ENCODE measurements around the gene MSRB1.
"Not testable (repeated sequence)": the region's sequence is repeated elsewhere in the genome, so short reads cannot be mapped to it uniquely, and the experiment has no call there.

The MSRB1 gene

GRCh38 chr16:1941162-1942046 lies 1.6 kb downstream of the MSRB1 start:
- Histone ChIP-seq H3K4me1 (ENCODE audit: insufficient read depth, low read length) (peaks cover 14% of the 10 kb centered on the region), H3K27me3 (ENCODE audit: control insufficient read depth in 1 of 2, insufficient read depth in 2 of 2, low read length in 2 of 2) (no peaks in the 10 kb centered on the region), H3K27ac (ENCODE audit: low read depth, low read length) (peak overlapping the region; percentile 39), H3K9me3 (ENCODE audit: low read length) (no peaks in the 10 kb centered on the region), H3K9ac (ENCODE audit: low read length) (no peak overlapping the region), H3K36me3 (ENCODE audit: insufficient read depth, low read length) (peaks cover 23% of the 10 kb centered on the region), H3K4me3 (ENCODE audit: low read depth in 1 of 2, low read length in 2 of 2) (peak overlapping the region in 1 of 2 donors; percentile 95)

GRCh38 chr16:1940273-1941161 lies 2.5 kb downstream of the MSRB1 start:
- H3K36me3 ChIP-seq (ENCODE audit: insufficient read depth, low read length), result peaks cover 23% of the 10 kb centered on the region
- peaks cover 14% of the 10 kb centered on the region for H3K4me1 ChIP-seq (ENCODE audit: insufficient read depth, low read length)
- H3K9ac ChIP-seq (ENCODE audit: low read length), result no peak overlapping the region
- H3K27me3 ChIP-seq (ENCODE audit: control insufficient read depth in 1 of 2, insufficient read depth in 2 of 2, low read length in 2 of 2), result no peaks in the 10 kb centered on the region
- no peak overlapping the region for H3K27ac ChIP-seq (ENCODE audit: low read depth, low read length)
- H3K9me3 ChIP-seq (ENCODE audit: low read length), result no peaks in the 10 kb centered on the region
- no peak overlapping the region for H3K4me3 ChIP-seq (ENCODE audit: low read depth in 1 of 2, low read length in 2 of 2)

GRCh38 chr16:1939833-1940232 lies 3.2 kb downstream of the MSRB1 start:
- not testable (repeated sequence) for H3K9ac ChIP-seq (ENCODE audit: low read length); H3K4me3 ChIP-seq (ENCODE audit: low read depth in 1 of 2, low read length in 2 of 2); H3K27me3 ChIP-seq (ENCODE audit: control insufficient read depth in 1 of 2, insufficient read depth in 2 of 2, low read length in 2 of 2); H3K27ac ChIP-seq (ENCODE audit: low read depth, low read length); H3K9me3 ChIP-seq (ENCODE audit: low read length)
- peaks cover 14% of the 10 kb centered on the region for H3K4me1 ChIP-seq (ENCODE audit: insufficient read depth, low read length)
- H3K36me3 ChIP-seq (ENCODE audit: insufficient read depth, low read length), result peaks cover 23% of the 10 kb centered on the region

GRCh38 chr16:1938910-1939309 lies 4.1 kb downstream of the MSRB1 start:
- Histone ChIP-seq H3K27me3 (ENCODE audit: control insufficient read depth in 1 of 2, insufficient read depth in 2 of 2, low read length in 2 of 2) (no peaks in the 10 kb centered on the region), H3K9me3 (ENCODE audit: low read length) (no peaks in the 10 kb centered on the region), H3K36me3 (ENCODE audit: insufficient read depth, low read length) (peaks cover 23% of the 10 kb centered on the region), H3K4me1 (ENCODE audit: insufficient read depth, low read length) (peaks cover 14% of the 10 kb centered on the region), H3K9ac (ENCODE audit: low read length) (no peak overlapping the region), H3K4me3 (ENCODE audit: low read depth in 1 of 2, low read length in 2 of 2) (no peak overlapping the region), H3K27ac (ENCODE audit: low read depth, low read length) (no peak overlapping the region)

- Histone ChIP-seq H3K27ac (ENCODE audit: low read depth, low read length) (no peak overlapping the region), H3K36me3 (ENCODE audit: insufficient read depth, low read length) (peaks cover 23% of the 10 kb centered on the region), H3K9me3 (ENCODE audit: low read length) (no peaks in the 10 kb centered on the region), H3K4me1 (ENCODE audit: insufficient read depth, low read length) (peaks cover 14% of the 10 kb centered on the region), H3K4me3 (ENCODE audit: low read depth in 1 of 2, low read length in 2 of 2) (no peak overlapping the region), H3K9ac (ENCODE audit: low read length) (no peak overlapping the region), H3K27me3 (ENCODE audit: control insufficient read depth in 1 of 2, insufficient read depth in 2 of 2, low read length in 2 of 2) (peaks cover 0 to 3% of the 10 kb centered on the region in 2 donors)
These were observed 4.7 kb downstream of the MSRB1 start for GRCh38 chr16:1938316-1938715.

- Histone ChIP-seq H3K4me3 (ENCODE audit: low read depth in 1 of 2, low read length in 2 of 2) (no peak overlapping the region), H3K27ac (ENCODE audit: low read depth, low read length) (no peak overlapping the region), H3K4me1 (ENCODE audit: insufficient read depth, low read length) (peaks cover 7% of the 10 kb centered on the region), H3K9me3 (ENCODE audit: low read length) (no peaks in the 10 kb centered on the region), H3K27me3 (ENCODE audit: control insufficient read depth in 1 of 2, insufficient read depth in 2 of 2, low read length in 2 of 2) (peaks cover 0 to 16% of the 10 kb centered on the region in 2 donors), H3K9ac (ENCODE audit: low read length) (no peak overlapping the region), H3K36me3 (ENCODE audit: insufficient read depth, low read length) (peaks cover 23% of the 10 kb centered on the region)
These were observed 6.0 kb downstream of the MSRB1 start for GRCh38 chr16:1936945-1937479.

- Histone ChIP-seq H3K27ac (ENCODE audit: low read depth, low read length) (no peak overlapping the region), H3K4me1 (ENCODE audit: insufficient read depth, low read length) (no peaks in the 10 kb centered on the region), H3K36me3 (ENCODE audit: insufficient read depth, low read length) (peaks cover 4% of the 10 kb centered on the region), H3K4me3 (ENCODE audit: low read depth in 1 of 2, low read length in 2 of 2) (no peak overlapping the region), H3K9me3 (ENCODE audit: low read length) (no peaks in the 10 kb centered on the region), H3K9ac (ENCODE audit: low read length) (no peak overlapping the region), H3K27me3 (ENCODE audit: control insufficient read depth in 1 of 2, insufficient read depth in 2 of 2, low read length in 2 of 2) (peaks cover 0 to 21% of the 10 kb centered on the region in 2 donors)
These were observed 9.8 kb downstream of the MSRB1 start for GRCh38 chr16:1933097-1933661.

GRCh38 chr16:1932050-1933028 lies 10.7 kb downstream of the MSRB1 start:
- H3K9ac ChIP-seq (ENCODE audit: low read length), result no peak overlapping the region
- no peaks in the 10 kb centered on the region for H3K9me3 ChIP-seq (ENCODE audit: low read length)
- no peaks in the 10 kb centered on the region for H3K4me1 ChIP-seq (ENCODE audit: insufficient read depth, low read length)
- no peak overlapping the region for H3K4me3 ChIP-seq (ENCODE audit: low read depth in 1 of 2, low read length in 2 of 2)
- no peaks in the 10 kb centered on the region for H3K36me3 ChIP-seq (ENCODE audit: insufficient read depth, low read length)
- no peak overlapping the region for H3K27ac ChIP-seq (ENCODE audit: low read depth, low read length)
- peaks cover 0 to 21% of the 10 kb centered on the region in 2 donors for H3K27me3 ChIP-seq (ENCODE audit: control insufficient read depth in 1 of 2, insufficient read depth in 2 of 2, low read length in 2 of 2)

GRCh38 chr16:1930338-1930720 lies 12.7 kb downstream of the MSRB1 start:
- Histone ChIP-seq H3K36me3 (ENCODE audit: insufficient read depth, low read length) (no peaks in the 10 kb centered on the region), H3K4me3 (ENCODE audit: low read depth in 1 of 2, low read length in 2 of 2) (no peak overlapping the region), H3K27ac (ENCODE audit: low read depth, low read length) (no peak overlapping the region), H3K4me1 (ENCODE audit: insufficient read depth, low read length) (no peaks in the 10 kb centered on the region), H3K27me3 (ENCODE audit: control insufficient read depth in 1 of 2, insufficient read depth in 2 of 2, low read length in 2 of 2) (peaks cover 0 to 21% of the 10 kb centered on the region in 2 donors), H3K9me3 (ENCODE audit: low read length) (no peaks in the 10 kb centered on the region), H3K9ac (ENCODE audit: low read length) (no peak overlapping the region)

GRCh38 chr16:1929578-1930337 lies 13.2 kb downstream of the MSRB1 start:
- peak overlapping the region; percentile 48 to 75 for H3K4me3 ChIP-seq (ENCODE audit: low read depth in 1 of 2, low read length in 2 of 2)
- peak overlapping the region; percentile 70 for H3K27ac ChIP-seq (ENCODE audit: low read depth, low read length)
- H3K9me3 ChIP-seq (ENCODE audit: low read length), result no peaks in the 10 kb centered on the region
- no peaks in the 10 kb centered on the region for H3K36me3 ChIP-seq (ENCODE audit: insufficient read depth, low read length)
- H3K27me3 ChIP-seq (ENCODE audit: control insufficient read depth in 1 of 2, insufficient read depth in 2 of 2, low read length in 2 of 2), result peaks cover 0 to 22% of the 10 kb centered on the region in 2 donors
- H3K9ac ChIP-seq (ENCODE audit: low read length), result no peak overlapping the region
- no peaks in the 10 kb centered on the region for H3K4me1 ChIP-seq (ENCODE audit: insufficient read depth, low read length)
